Esophagus squamous epithelium (tissue), 4 donors: ENCODE measurements around the gene OTOG.

Experiments used
- CTCF ChIP-seq, 6 experiments: fragments of 450-650 bp in 4 of 6; fragments of 200-600 bp in 2 of 6; sonication (generic) in 2 of 6; IDR thresholded peaks; one replicate each; pipeline ENCODE4 v1.5.1; 2016 to 2019; ENCODE audit warnings: antibody characterized with exemption in 6 of 6, mild to moderate bottlenecking in 4 of 6, moderate library complexity in 4 of 6
- POLR2A ChIP-seq, 4 donors: fragments of 450-650 bp; IDR thresholded peaks; one replicate each; pipeline ENCODE4 v1.6.1; 2017; ENCODE audit warnings: antibody characterized with exemption in 4 of 4, mild to moderate bottlenecking in 4 of 4, moderate library complexity in 3 of 4

DNA sequence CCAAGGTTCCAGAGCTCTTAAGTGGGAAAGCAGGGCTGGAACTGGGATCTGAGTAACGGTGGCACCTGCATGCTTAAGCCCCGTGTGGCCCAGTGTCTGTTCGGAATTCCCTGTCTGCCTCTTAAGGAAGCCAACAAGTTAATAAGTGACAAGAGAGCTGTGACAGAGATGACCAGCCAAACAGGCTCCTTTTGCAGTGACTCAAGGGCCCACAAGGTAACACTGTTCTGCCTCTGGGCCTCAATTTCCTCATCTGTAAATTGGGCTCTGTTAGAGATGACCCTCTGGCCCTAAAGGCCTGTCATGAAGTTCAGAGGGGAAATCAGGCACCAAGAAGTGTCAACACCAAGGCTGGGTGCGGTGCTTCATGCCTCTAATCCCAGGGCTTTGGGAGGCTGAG, 21.5 kb upstream of the OTOG start:
- no peak for TF ChIP-seq CTCF (IDR thresholded peaks at IDR 0.05)
- no peak for TF ChIP-seq POLR2A (IDR thresholded peaks at IDR 0.05)
